ENCODE results near the gene ASXL1.
"Not testable (repeated sequence)": the region's sequence is repeated elsewhere in the genome, so short reads cannot be mapped to it uniquely, and the experiment has no call there.

Gene ASXL1

DNA sequence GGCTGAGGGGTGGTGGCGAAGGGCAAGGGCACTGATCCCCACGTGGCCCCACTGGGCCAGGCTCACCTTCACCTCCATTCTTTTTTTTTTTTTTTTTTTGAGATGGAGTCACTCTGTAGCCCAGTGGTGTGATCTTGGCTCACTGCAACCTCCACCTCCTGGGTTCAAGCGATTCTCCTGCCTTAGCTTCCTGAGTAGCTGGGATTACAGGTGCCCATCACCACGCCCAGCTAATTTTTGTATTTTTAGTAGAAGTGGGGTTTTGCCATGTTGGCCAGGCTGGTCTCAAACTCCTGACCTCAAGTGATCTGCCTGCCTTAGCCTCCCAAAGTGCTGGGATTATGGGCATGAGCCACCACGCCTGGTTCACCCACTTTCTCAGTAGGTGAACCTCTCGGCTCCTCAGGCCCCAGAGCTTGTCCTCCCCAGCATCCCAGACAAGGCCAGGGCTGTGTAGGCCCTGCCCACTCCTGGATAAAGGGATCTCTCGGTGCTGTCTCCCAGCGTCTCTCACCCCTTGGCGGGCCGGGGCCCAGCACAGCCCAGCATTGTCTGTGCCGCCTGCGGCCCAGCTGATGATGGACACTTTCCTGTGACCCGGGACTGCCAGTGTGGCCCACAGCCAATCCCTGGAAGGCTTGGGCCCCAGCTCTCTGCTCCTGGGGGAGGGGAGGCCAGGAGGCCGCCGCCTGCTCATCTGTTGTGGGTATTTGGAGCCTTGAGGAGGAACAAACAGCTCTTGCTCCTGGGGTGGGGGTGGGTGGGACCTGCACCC is 108.0 kb downstream of the ASXL1 start:
- DNase-seq (ENCODE audit: low spot score): not testable (repeated sequence)

DNA sequence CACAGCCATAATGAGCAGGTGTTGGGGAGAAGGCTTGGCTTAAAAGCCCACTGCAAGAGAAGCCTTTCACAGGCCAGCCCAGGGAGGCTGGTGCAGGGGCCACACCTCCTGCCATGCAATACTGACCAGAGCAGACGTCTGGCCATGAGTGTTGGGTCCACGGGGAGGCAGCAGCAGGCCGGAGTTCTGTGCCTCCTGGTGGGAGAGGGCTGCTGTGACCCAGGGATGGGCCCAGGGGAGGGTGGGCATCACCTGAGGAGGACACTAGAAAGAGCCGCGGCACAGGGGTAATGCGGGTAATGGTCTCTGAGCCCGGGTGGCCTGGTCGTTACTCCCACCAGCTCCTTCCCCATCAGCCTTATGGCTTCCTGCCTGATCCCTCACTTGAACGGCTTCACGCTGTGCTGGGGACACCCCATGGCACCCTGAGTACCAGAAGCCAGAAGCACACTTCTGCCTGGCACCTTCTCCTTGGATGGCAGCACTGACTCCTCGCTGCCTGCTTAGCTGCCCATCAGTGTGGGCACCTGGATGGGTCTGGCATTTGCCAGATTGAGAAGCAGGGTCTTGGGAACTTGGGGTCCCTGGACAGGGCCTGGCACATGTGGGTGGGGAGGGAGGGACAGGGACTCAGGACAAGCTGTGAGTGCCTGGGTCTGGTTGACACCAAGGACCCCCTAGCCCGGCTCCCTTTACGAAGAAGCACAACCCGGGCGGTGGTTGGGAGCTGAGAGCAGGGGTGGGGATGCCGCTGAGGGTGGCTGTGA is 108.8 kb downstream of the ASXL1 start:
- no peak for DNase-seq (ENCODE audit: low spot score)

DNA sequence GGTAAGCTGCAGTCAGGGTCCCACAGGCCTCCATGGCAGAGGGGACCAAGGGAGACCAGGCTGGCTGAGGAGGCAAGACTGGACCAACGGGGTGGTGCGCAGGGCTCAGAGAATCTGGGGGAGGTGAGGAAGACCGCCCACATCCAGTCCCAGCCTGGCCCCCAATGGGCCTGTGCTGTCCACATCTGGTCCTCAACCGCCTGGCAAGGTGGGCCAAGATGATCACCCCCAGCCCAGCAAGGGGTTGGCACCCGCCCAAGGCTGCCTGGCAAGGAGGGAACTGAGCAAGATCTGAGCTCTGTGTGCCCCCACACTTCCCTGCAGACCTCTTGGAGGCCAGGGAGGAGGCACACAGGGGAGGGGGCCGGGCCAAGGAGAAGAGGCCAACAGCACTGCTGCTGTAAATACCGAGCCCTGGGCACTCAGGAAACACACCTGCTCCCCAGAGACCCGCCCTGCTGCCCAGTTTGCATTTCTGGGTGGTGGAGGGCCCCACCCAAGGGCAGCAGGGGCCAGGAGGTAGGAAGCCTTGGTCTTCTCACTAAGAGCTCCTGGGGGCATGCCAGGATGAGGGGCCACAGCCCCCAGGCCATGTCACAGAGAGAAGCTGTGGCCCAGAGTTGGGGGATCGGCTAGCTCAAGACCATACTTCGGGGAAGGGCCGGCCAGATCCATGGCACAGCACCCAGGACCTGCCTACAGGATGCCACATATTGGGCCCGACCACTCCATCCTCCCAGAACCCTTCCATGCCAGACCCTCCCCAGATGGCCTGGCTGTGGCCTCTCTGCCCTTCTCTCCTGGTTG is 109.6 kb downstream of the ASXL1 start:
- DNase-seq (ENCODE audit: low spot score): no peak

DNA sequence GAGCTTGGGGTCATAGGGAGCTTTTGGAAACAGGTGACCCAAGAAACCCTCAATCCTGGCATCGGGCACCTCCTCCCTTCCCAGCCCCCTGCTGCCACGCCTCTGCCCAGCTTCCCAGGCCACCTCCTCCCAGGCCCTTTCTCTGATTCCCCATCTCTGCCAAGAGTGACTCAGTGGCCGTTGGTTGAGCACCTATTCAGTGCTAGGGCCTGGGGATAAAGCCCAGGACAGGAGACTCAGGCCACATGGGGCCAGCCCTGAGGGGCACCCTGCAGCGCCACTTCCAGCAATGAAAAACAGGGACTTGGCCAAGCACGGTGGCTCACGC is 110.1 kb downstream of the ASXL1 start:
- DNase-seq (ENCODE audit: low spot score): no peak

DNA sequence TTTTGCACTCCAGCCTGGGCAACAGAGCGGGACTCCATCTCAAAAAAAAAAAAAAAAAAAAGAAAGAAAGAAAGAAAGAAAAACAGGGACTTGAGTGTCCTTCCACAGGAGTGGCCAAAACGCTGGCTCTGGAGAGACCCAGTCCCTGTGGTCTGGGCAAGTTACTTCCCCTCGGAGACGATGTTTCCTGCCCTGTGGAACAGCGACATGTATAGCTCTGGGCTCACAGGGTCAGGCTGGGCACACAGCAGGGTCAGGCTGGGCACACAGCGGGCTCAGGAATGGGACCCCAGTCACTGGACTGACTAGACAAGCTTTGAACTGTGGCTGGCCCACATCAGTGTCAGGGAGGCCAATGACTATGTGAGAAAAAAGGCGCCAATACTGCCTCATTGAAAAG is 110.7 kb downstream of the ASXL1 start:
- DNase-seq (ENCODE audit: low spot score): no peak

DNA sequence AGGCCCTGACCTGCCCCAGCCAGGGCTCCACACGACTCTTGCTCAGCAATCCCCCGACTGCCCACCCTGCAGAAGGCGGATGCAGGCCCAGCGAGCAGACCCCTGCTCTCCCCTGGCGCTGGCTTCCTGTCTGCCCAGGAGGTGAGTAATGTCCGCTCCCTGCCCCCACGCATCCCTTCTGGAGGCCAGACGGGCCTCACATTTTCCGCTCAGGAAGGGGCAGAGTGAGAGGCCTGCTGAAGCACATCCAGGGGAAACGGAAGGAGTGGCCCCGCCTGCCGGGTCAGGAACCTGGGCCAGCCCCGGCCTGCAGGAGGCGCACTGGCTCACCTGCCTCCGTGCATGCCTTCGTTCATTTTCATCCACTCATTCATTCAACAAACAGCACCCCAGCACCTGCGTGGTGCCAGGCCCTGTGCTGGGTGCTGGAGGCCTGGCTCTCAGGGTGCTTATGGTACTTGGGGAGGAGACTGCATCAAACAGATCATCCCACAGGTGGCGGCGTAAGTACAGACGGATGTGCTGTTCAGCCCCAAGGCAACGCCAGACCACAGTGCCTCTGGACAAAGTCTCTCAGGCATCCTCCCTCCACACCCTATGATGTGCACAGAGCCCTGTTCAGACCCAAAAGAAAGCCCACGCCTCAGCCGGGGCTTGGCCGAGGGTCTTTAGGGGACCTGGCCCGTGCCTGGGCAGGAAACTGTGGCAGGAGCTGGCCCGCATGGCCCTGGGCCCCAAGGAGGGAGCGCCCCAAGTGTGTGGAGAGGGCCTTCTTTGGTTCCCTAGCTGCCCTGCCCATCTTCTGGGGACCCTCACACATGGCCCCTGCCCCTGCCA is 112.1 kb downstream of the ASXL1 start:
- DNase-seq (ENCODE audit: low spot score): peak; percentile 66

DNA sequence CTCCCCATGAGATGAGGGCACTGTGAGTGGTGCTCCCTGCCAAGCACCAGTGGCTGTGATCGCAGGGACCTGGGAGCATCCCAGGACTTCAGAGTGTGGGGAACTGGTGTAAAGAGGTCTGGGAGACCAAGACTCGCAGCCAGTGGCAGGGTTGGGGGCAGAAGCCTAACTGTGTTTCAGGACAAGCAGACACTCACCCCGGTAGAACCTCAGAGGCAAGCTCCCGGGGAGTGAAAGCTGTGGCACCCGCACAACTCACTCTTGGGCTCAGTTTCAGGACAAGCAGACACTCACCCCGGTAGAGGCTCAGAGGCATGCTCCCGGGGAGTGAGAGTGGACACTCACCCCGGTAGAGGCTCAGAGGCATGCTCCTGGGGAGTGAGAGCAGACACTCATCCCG is 112.8 kb downstream of the ASXL1 start:
- DNase-seq (ENCODE audit: low spot score): no peak

DNA sequence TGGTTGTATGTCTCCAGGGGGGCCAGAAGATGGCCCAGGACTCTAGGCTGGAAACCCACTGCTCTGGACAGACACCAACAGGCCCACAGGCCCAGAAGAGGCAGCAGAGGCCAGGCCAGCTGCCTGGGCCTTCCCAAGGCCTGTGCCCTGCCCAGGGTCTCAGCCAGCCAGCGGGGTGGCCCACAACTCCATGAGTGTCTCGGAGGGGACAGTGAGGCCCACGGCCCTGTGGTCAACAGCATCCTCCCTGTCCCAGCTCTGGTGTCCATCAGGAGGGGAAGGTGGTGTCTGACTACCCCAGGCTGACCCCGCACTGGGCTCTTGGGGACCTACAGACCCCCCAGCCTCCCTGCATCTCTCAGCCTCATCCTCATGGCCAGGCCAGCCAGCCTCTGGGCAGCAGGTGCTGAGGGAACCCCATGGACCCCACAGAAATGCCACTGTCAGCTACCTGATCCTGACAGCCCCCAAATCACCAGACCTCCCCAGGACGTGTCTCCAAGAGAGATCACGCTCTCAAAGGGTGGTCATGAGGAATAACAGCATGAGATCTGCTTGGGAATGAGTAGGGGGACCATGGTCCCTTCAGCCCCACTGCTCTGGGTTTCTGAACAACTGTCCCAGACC is 114.6 kb downstream of the ASXL1 start:
- DNase-seq (ENCODE audit: low spot score): no peak

DNA sequence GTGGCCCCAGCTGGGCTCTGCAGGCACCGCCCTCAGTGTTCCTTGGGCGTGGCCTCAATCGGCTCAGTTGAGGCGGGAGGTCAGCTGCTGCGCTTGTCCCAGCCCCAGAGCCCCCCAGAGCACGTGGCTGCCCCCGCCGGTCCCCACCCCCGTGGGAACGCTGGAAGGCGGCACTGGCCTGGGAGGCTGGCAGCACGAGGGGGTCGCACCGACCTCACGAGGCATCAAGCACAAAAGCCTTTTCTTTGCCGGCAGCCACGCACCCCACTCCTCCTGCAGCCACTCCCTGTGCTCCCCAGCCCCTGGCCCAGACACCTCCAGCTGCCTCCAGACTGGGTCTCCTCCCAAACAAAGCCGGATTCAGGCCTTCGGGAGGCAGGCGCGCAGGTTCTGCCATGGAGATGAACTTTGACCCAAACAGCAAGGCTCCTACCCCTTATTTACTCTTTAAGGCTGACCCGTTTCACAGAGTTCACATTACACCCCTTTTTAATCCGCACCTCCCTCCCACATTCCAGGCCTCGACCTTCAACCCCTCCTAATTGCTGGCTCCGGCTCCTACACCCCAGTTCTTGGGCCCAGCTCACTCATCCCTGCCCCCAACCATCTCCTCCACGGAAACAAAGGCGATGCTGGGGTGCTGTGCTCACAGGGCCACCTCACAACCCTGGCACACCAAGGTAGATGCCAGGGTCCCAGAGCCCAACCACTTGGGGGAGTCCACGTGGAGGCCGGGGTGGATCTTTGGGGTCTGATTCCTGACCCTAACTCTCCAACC is 115.3 kb downstream of the ASXL1 start:
- peak; percentile 70 for DNase-seq (ENCODE audit: low spot score)

DNA sequence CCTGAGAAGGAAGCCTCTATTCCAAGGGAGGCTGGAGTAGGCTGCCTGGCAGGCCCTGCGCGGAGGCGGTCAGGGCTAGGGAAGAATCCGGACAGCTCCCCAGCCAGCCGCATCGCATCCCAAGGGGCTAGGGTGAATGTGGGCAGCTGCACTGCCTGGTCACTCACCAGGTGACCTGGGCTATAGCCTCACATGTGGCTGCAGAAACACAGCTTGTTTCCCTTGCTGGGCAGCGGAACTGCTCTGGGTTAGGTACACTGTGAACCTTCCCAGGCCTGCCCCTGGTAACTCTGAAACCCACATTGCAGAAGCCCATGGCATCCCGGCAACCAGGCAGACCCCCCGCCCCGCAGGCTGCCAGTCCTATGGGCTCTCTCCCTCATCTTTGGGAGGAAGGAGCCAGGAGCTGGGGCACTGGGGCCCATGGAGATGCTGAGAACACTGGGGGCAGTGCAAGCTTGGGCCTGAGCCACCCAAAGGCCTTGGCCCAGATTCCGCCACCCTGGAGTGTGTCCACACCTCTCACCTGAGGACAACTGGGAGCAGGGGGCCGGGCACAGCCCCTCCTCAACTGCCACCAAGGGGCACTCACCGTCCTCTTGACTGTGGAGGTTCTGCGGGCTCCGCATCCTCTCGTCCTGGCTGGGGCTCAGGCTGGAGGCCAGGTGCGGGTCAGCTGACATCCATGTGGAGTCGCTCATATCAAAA is 116.0 kb downstream of the ASXL1 start:
- DNase-seq (ENCODE audit: low spot score): no peak

DNA sequence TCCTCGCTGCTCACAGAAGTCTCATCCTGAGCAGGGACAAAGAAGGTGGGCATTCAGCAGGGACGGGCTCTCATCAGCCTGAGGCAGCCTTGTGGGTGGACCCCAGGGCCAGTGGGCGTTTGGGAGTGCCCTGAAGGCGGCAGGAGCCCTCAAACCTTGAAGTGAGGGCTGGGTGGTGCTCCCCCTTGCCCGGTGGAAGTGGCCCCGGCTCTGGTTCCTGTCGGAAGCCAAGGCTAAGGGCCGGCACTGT is 116.5 kb downstream of the ASXL1 start:
- DNase-seq (ENCODE audit: low spot score): no peak

DNA sequence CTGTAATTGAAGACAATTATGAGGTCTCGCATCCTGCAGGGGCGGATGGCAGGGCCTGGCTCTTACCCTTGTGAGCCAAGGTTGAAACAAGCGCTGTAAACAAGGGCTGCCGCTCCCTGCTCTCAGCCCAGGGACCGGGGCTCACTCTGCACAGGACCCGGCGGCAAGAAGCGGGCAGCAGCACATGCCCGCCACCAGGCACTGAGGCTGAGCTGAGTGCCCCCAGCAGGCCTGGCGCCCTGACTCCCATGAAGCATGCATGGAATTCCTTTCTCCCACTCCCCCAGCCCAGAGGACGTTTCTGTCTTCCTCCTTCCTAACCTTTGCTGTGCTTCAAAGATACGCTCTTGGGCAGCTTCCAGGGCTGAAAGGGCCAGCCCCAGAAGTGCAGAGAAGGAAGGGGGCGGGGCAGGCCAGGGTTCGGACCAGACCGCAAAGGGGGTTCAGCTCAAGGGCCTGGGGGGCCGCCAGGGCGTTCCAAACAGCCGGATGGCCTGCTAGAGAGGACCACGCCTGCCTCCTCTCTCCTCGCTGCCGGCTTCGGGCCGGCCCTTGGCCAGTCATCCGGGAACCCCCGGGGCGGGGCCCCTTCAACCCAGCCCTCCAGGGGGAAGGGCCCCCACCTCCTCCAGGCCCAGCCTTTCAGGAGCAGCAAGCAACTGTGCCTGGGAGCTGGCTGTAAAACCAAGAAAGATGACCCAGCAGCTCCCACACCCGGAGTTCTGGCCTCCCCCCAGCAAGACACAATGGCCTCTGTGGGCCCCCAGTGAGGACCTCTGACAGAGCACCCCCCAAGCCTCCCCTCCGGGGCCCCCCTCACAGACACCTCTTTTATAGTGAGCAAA is 117.1 kb downstream of the ASXL1 start:
- DNase-seq (ENCODE audit: low spot score): peak; percentile 80

DNA sequence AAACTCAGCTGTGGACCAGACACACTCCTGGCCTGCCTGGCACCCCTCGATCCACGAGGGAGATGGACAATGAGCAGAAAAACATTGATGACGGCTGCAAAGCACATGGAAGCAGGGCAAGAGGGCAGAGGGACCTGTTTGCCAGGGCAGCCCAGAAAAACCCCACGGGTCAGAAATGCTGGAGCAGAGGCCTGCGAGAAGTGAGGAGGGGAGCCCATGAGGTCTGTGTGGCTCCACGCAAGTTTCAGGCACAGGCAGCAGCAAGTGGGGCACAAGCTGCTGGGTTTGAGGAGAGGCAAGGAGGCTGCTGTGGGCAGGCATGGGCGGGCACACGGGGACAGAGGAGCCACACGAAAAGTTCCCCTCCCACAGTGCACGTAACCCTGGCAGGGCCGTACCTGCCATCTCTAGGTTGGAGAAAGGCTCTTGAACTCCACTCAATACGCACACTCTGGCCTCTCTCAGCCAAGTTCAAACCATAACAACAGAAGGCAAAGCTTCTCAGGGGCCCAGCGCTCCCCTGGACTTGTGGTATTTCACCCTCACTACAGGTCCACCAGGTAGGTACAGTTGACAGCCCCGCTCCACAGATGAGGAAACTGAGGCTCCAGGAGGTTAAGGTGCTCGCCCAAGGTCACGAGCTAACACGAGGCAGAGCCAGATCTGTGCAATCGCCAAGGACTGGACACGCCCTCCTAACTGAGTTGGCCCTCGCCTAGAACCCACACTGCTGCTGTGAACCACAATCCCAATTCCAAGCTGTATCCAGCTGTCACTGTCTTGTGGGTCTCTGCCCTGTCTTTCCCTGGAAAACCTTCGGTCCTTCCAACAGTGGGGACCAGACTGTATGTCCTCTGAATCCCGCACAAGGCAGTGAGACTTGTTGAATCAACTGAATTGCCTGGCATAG is 118.8 kb downstream of the ASXL1 start:
- DNase-seq (ENCODE audit: low spot score): no peak

DNA sequence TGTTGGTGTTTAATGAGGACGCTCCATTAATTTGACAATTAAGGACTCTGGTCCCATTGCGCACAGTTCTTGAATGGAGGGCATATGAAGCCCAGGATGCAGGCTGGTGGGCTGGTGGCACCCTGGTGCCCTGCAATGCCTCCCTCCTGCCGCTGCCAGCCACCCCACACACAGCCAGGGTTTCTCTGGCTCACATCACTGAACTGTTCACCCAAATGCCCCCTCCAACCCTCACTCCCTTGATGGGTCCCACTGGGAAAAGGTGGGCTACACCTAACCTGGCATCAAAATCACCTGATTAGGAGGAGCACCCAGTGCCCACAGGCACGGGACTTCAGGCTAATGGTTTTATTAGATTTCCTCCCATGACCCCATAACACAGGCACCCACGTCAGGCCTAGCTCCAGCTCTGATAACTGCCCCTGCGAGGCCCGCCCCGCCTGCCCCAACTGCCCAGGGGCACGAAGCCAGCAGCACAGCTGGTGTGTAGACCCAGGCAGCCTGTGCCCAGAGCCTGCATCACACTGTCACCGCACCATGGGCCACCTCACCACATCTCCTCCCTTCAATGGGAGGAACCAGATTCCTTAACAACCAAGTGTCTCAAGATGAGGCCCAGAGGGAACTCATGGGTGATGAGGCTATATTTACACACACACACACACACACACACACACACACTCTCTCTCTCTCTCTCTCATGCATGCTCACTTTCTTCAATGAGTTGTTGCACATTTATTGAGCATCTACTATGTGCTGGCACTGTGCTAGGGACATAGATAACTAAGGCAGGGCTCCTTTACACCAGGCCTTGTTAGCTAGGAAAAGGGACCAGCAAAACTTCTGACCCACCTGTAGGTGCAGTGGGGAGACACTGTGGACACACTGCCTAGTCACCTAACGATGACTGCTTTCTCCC is 119.7 kb downstream of the ASXL1 start:
- no peak for DNase-seq (ENCODE audit: low spot score)

DNA sequence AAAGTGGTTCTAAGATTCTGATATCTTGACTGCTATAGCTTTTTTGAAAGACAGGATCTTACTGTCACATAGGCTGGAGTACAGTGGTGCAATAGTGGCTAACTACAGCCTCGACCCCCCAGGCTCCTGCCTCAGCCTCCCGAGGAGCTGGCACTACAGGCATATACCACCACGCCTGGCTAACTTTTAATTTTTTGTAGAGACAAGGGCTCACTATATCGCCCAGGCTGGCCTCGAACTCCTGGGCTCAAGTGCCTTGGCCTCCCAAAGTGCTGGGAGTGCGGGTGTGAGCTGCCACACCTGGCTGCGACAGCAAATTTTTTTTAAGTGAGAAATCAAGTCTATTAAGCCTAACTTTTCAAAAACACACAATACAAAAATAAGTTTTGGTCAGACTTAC is 120.4 kb downstream of the ASXL1 start:
- DNase-seq (ENCODE audit: low spot score): no peak

DNA sequence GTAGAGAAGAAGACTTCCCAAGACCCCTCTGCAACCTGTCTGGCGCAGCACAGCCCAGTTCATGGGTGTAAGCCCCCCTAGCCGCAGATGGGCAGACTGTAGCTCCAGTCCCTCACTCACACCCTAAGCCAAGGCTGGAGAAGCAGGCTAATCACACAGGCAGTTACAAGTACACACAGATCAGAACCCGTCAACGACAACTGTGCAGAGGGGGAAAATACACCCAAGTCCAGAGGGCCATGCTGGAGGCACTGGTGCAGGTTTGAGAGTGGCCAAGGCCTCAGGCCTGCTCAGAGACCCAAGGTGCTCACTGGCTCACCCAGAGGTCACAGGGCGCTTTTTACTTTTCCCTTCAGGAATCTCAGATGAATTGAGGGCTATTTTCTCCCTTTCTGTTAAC is 120.9 kb downstream of the ASXL1 start:
- peak; percentile 40 for DNase-seq (ENCODE audit: low spot score)

DNA sequence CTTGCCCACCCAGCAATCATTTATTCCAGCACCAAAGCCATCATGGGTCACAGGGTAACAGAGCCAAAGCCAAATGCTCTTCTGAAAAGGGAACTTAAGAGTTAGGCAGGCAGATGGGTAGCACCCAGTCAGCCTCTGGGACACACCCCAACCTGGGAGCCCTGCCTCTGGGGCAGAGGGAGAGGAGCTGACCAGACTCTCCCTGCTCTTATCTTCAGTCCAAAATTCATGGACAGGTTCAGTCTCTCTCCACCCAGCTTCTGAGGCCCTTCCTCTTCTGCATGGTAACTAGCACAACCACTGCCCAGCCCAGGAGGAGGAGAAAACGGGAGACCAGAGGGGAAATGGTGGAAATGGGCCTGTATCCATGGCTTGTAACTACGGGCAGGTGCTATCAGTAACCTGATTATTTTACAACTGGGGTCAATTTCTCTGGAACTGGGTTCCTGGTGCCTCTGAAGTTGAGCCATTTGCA is 121.6 kb downstream of the ASXL1 start:
- DNase-seq (ENCODE audit: low spot score): no peak
